OCI-LY3 (cell line): ENCODE data around the gene SLC17A9.

ENCODE experiments used
- EZH2phosphoT487 ChIP-seq: fragments of 200-600 bp; shearing (Covaris generic); IDR thresholded peaks from 2 replicates; pipeline ENCODE4 v1.6.1; 2018; ENCODE audit warnings: antibody characterized with exemption, mixed run types, low read depth
- TF ChIP-seq, protein P1 (sequence below): fragments of 200-600, 300-600 bp; sonication (generic); IDR thresholded peaks from 2 replicates; pipeline ENCODE4 v1.5.1; 2014; ENCODE audit warnings: antibody characterized with exemption, low read length, low read depth

- TF ChIP-seq, protein P1, sequence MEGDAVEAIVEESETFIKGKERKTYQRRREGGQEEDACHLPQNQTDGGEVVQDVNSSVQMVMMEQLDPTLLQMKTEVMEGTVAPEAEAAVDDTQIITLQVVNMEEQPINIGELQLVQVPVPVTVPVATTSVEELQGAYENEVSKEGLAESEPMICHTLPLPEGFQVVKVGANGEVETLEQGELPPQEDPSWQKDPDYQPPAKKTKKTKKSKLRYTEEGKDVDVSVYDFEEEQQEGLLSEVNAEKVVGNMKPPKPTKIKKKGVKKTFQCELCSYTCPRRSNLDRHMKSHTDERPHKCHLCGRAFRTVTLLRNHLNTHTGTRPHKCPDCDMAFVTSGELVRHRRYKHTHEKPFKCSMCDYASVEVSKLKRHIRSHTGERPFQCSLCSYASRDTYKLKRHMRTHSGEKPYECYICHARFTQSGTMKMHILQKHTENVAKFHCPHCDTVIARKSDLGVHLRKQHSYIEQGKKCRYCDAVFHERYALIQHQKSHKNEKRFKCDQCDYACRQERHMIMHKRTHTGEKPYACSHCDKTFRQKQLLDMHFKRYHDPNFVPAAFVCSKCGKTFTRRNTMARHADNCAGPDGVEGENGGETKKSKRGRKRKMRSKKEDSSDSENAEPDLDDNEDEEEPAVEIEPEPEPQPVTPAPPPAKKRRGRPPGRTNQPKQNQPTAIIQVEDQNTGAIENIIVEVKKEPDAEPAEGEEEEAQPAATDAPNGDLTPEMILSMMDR: no peak
- TF ChIP-seq EZH2phosphoT487: no peak
These were observed 4.1 kb downstream of the SLC17A9 start for GRCh38 chr20:62956387-62957135.
